PFSK-1 (cell line): ENCODE results near the gene VCL.
A peak's percentile ranks its signal among the peaks of the same experiment; 100 is the strongest.

Experiments
- FOXP2 ChIP-seq: optimal IDR thresholded peaks from 2 replicates; pipeline ENCODE3; 2011; ENCODE audit warnings: borderline replicate concordance, control low read depth, inconsistent platforms; ENCODE audit not compliant: insufficient read depth; ENCODE audit errors: extremely low read length, extremely low read depth
- POLR2AphosphoS5 ChIP-seq: IDR thresholded peaks from 2 replicates; pipeline ENCODE4 v1.6.1; 2012; ENCODE audit warnings: low read depth, mild to moderate bottlenecking, control low read depth, low read length, moderate library complexity
- REST ChIP-seq, 2 experiments: IDR thresholded peaks; 2 replicates each; pipeline versions ENCODE4 v1.6.1 to v1.8.0; 2011 to 2012; ENCODE audit warnings: low read depth in 2 of 2, low read length in 2 of 2, control low read depth in 1 of 2, inconsistent platforms in 1 of 2, mild to moderate bottlenecking in 1 of 2, moderate library complexity in 1 of 2; ENCODE audit not compliant: insufficient read depth in 1 of 2
- SIN3A ChIP-seq: IDR thresholded peaks from 2 replicates; pipeline ENCODE4 v1.6.1; 2012; ENCODE audit warnings: mild to moderate bottlenecking, low read length, moderate library complexity, borderline replicate concordance; ENCODE audit not compliant: insufficient read depth
- TAF1 ChIP-seq: IDR thresholded peaks from 2 replicates; pipeline ENCODE4 v1.6.1; 2012; ENCODE audit warnings: low read length, control low read depth, borderline replicate concordance; ENCODE audit not compliant: insufficient read depth

Gene VCL

GRCh38 chr10:74140553-74140952 is 142.6 kb downstream of the VCL start:
- no peak for TF ChIP-seq TAF1
- no peak for TF ChIP-seq FOXP2
- no peak for TF ChIP-seq SIN3A
- TF ChIP-seq POLR2AphosphoS5: no peak
- no peak for TF ChIP-seq REST (IDR thresholded peaks at IDR 0.05; ENCODE audit: insufficient read depth in 1 of 2, low read depth in 2 of 2, low read length in 2 of 2)

DNA sequence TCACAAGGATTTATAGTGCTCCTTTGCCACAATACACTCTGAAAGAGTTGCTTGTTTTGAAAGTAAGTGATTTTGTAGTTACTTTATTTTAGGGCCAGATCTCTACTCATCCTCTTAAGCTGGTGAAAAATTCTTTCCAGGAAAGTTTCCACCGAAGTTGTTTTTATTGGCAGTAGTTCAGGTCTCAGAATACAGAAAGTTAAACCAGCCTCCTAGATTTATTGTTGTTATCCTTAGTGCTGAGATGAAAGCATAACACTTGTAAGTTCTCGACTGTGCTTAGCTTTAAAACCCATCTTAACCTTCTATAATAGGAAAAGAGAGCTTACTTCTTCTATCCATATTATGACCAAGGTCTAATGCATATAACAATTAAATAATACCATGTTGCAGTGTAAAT is 147.2 kb downstream of the VCL start:
- TF ChIP-seq REST (IDR thresholded peaks at IDR 0.05; ENCODE audit: insufficient read depth in 1 of 2, low read depth in 2 of 2, low read length in 2 of 2) (no peak), FOXP2 (no peak), SIN3A (no peak), TAF1 (no peak), POLR2AphosphoS5 (no peak)

DNA sequence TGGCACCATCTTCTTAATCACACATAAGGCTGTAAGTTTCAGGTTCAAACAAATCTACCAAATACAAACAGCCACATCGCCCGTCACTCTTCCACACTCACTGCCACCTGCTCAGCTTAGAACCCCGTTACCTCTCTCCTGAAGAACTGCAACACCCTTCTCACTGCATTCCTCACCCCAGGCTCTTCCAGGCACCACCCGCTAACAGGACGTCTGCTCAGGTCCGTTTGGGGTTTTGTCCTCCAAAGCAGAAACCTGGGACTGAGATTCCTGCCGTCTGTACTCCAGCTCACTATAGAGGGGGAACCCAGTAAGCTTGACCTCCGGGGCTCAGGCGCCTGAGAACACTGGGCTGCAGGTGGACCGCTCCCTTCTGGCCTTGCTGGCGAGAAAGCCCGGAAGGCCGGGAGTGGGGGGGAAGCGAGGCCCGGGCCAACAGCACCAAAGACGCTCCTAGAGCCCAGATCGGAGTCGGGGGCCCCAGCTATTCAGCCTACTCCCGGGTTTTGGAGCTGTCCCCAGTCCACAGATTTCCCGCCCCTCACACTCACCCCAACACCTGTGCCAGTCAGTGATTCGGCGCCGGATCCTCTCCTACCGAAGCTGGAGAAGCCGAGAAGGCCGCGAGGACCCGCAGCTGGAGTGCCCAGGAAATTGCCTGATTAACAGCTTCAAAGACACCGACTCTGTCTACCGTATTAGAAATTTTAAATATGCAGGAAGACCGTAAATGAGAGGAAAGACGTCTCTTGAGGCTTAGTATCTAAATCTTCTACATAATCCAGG is 152.5 kb downstream of the VCL start, which contains the start of gene AP3M1:
Gene AP3M1, minus strand, starts transcription at position 625 of the 786 bp plus-strand sequence. CDS start 12,449 bp downstream, outside the sequence.
- TF ChIP-seq SIN3A: peak; percentile 32; the same call in 1 of the 2 replicates
- TF ChIP-seq POLR2AphosphoS5: no peak
- TF ChIP-seq TAF1: peak; percentile 19; the same call in 1 of the 2 replicates
- 0 out of 4 replicates have a peak, but pooled peaks of 1 of the 2 experiments have one; percentile 24 for TF ChIP-seq REST (IDR thresholded peaks at IDR 0.05; ENCODE audit: insufficient read depth in 1 of 2, low read depth in 2 of 2, low read length in 2 of 2)

DNA sequence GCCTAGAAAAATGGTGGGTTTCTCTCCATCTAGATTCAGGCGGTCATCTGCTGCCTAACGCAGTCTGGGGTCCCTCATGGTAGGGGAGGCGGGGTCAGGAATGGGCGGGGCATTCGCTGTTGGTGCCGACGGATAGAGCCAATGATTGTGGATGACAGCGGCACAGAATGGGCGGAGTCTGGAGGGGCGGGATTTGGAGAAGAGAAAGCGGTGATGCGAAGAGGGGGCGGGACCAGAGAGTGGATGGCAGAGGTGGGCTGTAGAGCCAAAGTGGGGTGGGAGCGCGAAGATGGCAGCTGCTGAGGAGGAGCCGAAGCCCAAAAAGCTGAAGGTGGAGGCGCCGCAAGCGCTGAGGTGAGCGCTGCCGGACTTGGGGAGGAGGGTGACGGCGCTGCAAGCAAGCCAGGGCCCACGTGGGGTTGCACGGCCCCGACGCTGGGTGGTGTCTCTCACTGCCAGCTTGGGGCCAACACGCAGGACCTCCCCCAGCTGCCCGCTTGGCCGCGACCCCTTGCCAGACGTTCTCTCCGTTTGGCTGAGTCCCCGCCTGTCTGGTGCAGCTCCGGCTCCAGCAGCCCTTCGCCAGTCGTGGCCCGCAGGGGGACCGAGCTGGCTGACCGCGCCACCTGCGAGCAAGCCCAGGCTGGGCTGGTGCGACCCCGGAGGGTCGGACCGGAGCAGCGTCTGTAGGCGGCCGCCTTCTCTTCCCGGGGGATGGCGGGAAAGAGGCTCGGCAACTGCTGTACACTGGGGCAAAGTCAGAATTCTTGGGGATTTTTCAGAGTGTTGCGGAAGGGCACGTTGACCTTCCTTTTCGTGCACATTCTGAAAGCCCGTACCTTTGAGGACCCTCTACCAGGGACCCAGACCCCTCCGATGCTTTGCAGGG is 153.3 kb downstream of the VCL start, which contains the start of gene ADK:
Gene ADK, plus strand, starts transcription at position 232 of the 889 bp plus-strand sequence. Its CDS starts 58 bp downstream, at position 290.
- peak; percentile 66 for TF ChIP-seq POLR2AphosphoS5
- TF ChIP-seq FOXP2: peak; percentile 12
- no peak for TF ChIP-seq TAF1

DNA sequence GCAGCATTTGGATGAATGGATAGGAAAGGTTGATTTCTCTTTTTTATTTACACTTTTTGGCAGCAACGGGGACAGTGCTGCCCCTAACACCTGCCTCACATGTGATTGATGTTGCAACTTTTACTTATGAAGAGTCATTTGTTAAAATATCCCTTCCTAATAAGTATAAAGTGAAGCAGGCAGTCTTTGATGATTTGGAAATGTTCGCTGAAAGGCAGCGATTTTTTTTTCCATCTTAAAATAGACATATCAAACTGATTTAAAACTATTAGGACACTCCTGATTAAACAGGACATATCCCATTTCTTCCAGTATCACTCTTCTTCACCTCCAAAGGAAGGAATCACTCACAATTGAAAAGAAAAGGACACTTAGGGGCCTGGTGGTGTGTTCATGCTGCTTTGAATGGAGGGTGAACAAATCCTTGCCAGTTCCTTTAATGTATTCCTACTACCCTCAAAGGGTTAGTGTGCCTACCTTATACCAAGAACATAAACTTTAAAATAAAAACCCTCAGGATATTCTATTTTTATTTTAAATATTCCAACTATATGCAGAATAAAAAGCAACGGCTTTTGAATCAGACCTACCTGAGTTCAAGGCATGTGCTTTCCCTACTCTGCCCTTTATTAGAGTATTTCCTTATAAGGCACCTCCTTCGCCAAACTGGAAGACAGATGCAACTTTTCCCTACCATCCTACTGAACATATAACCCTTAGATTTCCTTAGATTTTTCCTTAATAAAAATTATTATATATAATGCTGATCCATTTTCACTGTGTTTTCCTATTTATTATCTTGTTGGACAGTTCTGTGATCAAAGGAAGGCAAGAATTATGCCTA is 154.2 kb downstream of the VCL start:
- TF ChIP-seq FOXP2 (no peak), TAF1 (no peak), REST (IDR thresholded peaks at IDR 0.05; ENCODE audit: insufficient read depth in 1 of 2, low read depth in 2 of 2, low read length in 2 of 2) (no peak), POLR2AphosphoS5 (no peak), SIN3A (no peak)
